SH-SY5Y (cell line): Measurements from ENCODE around the gene ENPP3.

Experiments used
- GATA2 ChIP-seq: IDR thresholded peaks from 2 replicates; pipeline ENCODE4 v1.6.1; 2011; ENCODE audit warnings: mild to moderate bottlenecking, low read depth, low read length
- GATA3 ChIP-seq: IDR thresholded peaks from 2 replicates; pipeline ENCODE4 v1.6.1; 2011; ENCODE audit warnings: low read depth, mild to moderate bottlenecking, low read length, moderate library complexity

DNA sequence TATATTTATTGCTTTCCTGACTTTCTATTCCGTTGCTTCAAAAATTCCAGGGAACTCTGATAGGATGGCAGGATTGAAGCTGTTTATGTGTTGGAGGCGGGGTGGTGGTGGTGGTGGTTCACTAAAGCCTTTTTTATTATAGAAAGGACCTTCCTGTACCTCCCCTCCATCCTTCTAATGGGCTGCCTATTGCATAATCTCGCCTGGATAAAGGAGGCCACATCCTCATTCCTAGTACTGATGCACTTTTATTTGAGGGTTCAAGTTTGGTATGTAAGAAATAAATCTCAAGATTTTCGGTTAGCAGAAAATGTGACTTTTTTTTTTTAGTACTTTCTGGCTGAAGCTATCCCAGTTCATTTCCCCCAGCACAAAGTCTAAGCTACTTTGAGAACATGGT is 92.4 kb downstream of the ENPP3 start:
- TF ChIP-seq GATA2 = no peak
- TF ChIP-seq GATA3 = no peak
